Raji (cell line): Measurements from ENCODE around the gene BCAN.

Experiments used
- POLR2A ChIP-seq: IDR thresholded peaks from 2 replicates; pipeline ENCODE4 v1.6.1; 2011; ENCODE audit warnings: low read depth, low read length, control low read depth; ENCODE audit not compliant: insufficient read depth

Gene BCAN

GRCh38 chr1:156629823-156630449, 12.0 kb upstream of the BCAN start:
- no peak for TF ChIP-seq POLR2A

GRCh38 chr1:156632355-156632754, 9.6 kb upstream of the BCAN start:
- no peak for TF ChIP-seq POLR2A

- TF ChIP-seq POLR2A: no peak
Measured at GRCh38 chr1:156638189-156638985, 3.5 kb upstream of the BCAN start.

GRCh38 chr1:156639601-156640101, 2.3 kb upstream of the BCAN start:
- no peak for TF ChIP-seq POLR2A

- TF ChIP-seq POLR2A: no peak
Measured at GRCh38 chr1:156640842-156641706, 843 bp upstream of the BCAN start.

- TF ChIP-seq POLR2A: no peak
Measured at GRCh38 chr1:156642265-156643048, 540 bp downstream of the BCAN start.

GRCh38 chr1:156643049-156643777, 1.3 kb downstream of the BCAN start:
- TF ChIP-seq POLR2A: no peak

GRCh38 chr1:156643778-156644092, 1.8 kb downstream of the BCAN start:
- TF ChIP-seq POLR2A: no peak

- no peak for TF ChIP-seq POLR2A
Measured at GRCh38 chr1:156644146-156644545, 2.2 kb downstream of the BCAN start.

- no peak for TF ChIP-seq POLR2A
Measured at GRCh38 chr1:156644640-156645039, 2.7 kb downstream of the BCAN start.

- no peak for TF ChIP-seq POLR2A
Measured at GRCh38 chr1:156645056-156645455, 3.1 kb downstream of the BCAN start.

GRCh38 chr1:156645666-156646065, 3.7 kb downstream of the BCAN start:
- no peak for TF ChIP-seq POLR2A

GRCh38 chr1:156646738-156647211, 4.9 kb downstream of the BCAN start:
- no peak for TF ChIP-seq POLR2A

- TF ChIP-seq POLR2A: no peak
Measured at GRCh38 chr1:156647351-156647750, 5.4 kb downstream of the BCAN start.
